Measurements from ENCODE around the gene AFAP1. TPM values are rescaled to one million over a fixed set of nuclear protein-coding genes. Genes with fewer than 3 reads are reported as not detected.

AFAP1 gene
- total RNA-seq, 1 donor from 2014 or later, result 6.7 TPM

- no peak overlapping the region for H3K27ac ChIP-seq
- no peaks in the 10 kb centered on the region for H3F3A ChIP-seq (ENCODE audit: low read depth)
- no peak overlapping the region for H3K27ac Mint-ChIP-seq
- no peak overlapping the region for H3K4me3 ChIP-seq
- H3K4me1 ChIP-seq, result no peaks in the 10 kb centered on the region
- H3K36me3 Mint-ChIP-seq, result no peaks in the 10 kb centered on the region
- H3K9me3 Mint-ChIP-seq, result no peaks in the 10 kb centered on the region
- no peak overlapping the region for H3K4me2 ChIP-seq
- H2AFZ ChIP-seq (replicated peaks), result peak overlapping the region; percentile 39
- no peaks in the 10 kb centered on the region for H3K4me1 Mint-ChIP-seq
- H3K9me3 ChIP-seq (ENCODE audit: low read depth), result no peaks in the 10 kb centered on the region
- no peaks in the 10 kb centered on the region for H3K36me3 ChIP-seq
- H3K27me3 Mint-ChIP-seq (ENCODE audit: insufficient read depth, low read depth), result peaks cover 8% of the 10 kb centered on the region
- H4K20me1 ChIP-seq (ENCODE audit: low read depth), result no peaks in the 10 kb centered on the region
- DNase-seq (ENCODE audit: low spot score), result no peak
- no peaks in the 10 kb centered on the region for H3K79me2 ChIP-seq (ENCODE audit: low read depth)
- no peak for TF ChIP-seq EZH2phosphoT487 (IDR thresholded peaks at IDR 0.05)
- TF ChIP-seq EZH2 (IDR thresholded peaks at IDR 0.05), result no peak
- H3K27me3 ChIP-seq, result no peaks in the 10 kb centered on the region
- no peak overlapping the region for H3K9ac ChIP-seq
- no peak overlapping the region for H3K4me3 Mint-ChIP-seq
These were observed 39.4 kb upstream of the AFAP1 start for GRCh38 chr4:7978907-7979651.

GRCh38 chr4:7978489-7978888, 38.8 kb upstream of the AFAP1 start:
- Mint-ChIP-seq H3K9me3 (no peaks in the 10 kb centered on the region), H3K27me3 (ENCODE audit: insufficient read depth, low read depth) (peaks cover 8% of the 10 kb centered on the region), H3K4me1 (peaks cover under 1% of the 10 kb centered on the region), H3K36me3 (no peaks in the 10 kb centered on the region), H3K4me3 (no peak overlapping the region), H3K27ac (no peak overlapping the region)
- no peak overlapping the region for H3K9ac ChIP-seq
- no peaks in the 10 kb centered on the region for H3F3A ChIP-seq (ENCODE audit: low read depth)
- H3K79me2 ChIP-seq (ENCODE audit: low read depth), result no peaks in the 10 kb centered on the region
- H3K9me3 ChIP-seq (ENCODE audit: low read depth), result no peaks in the 10 kb centered on the region
- H3K4me2 ChIP-seq, result no peak overlapping the region
- H2AFZ ChIP-seq (replicated peaks), result no peak overlapping the region
- H3K27me3 ChIP-seq, result no peaks in the 10 kb centered on the region
- no peaks in the 10 kb centered on the region for H3K36me3 ChIP-seq
- H3K4me1 ChIP-seq, result no peaks in the 10 kb centered on the region
- TF ChIP-seq EZH2 (IDR thresholded peaks at IDR 0.05) (no peak), CTCF (IDR thresholded peaks at IDR 0.05) (no peak), EZH2phosphoT487 (IDR thresholded peaks at IDR 0.05) (no peak)
- no peak overlapping the region for H3K4me3 ChIP-seq
- H4K20me1 ChIP-seq (ENCODE audit: low read depth), result no peaks in the 10 kb centered on the region
- H3K27ac ChIP-seq, result no peak overlapping the region
- DNase-seq (ENCODE audit: low spot score), result no peak

- Histone ChIP-seq H3F3A (ENCODE audit: low read depth) (no peaks in the 10 kb centered on the region), H3K9me3 (ENCODE audit: low read depth) (no peaks in the 10 kb centered on the region), H2AFZ (replicated peaks) (no peak overlapping the region), H3K4me2 (no peak overlapping the region), H3K4me1 (no peaks in the 10 kb centered on the region), H3K9ac (no peak overlapping the region), H3K4me3 (no peak overlapping the region), H3K79me2 (ENCODE audit: low read depth) (no peaks in the 10 kb centered on the region), H3K36me3 (no peaks in the 10 kb centered on the region), H3K27ac (no peak overlapping the region), H4K20me1 (ENCODE audit: low read depth) (no peaks in the 10 kb centered on the region), H3K27me3 (no peaks in the 10 kb centered on the region)
- Mint-ChIP-seq H3K27ac (peak overlapping the region; percentile 7), H3K9me3 (no peaks in the 10 kb centered on the region), H3K4me1 (peaks cover 8% of the 10 kb centered on the region), H3K4me3 (no peak overlapping the region), H3K36me3 (no peaks in the 10 kb centered on the region), H3K27me3 (ENCODE audit: insufficient read depth, low read depth) (peaks cover 8% of the 10 kb centered on the region)
- no peak for DNase-seq (ENCODE audit: low spot score)
- no peak for TF ChIP-seq EZH2 (IDR thresholded peaks at IDR 0.05)
- no peak for TF ChIP-seq CTCF (IDR thresholded peaks at IDR 0.05)
- no peak for TF ChIP-seq EZH2phosphoT487 (IDR thresholded peaks at IDR 0.05)
These were observed 37.0 kb upstream of the AFAP1 start for GRCh38 chr4:7976634-7977033.

- Histone ChIP-seq H3K4me1 (no peaks in the 10 kb centered on the region), H2AFZ (replicated peaks) (no peak overlapping the region), H3K27me3 (no peaks in the 10 kb centered on the region), H3K9ac (no peak overlapping the region), H3F3A (ENCODE audit: low read depth) (no peaks in the 10 kb centered on the region), H3K4me3 (no peak overlapping the region), H3K27ac (no peak overlapping the region), H3K79me2 (ENCODE audit: low read depth) (no peaks in the 10 kb centered on the region), H3K9me3 (ENCODE audit: low read depth) (no peaks in the 10 kb centered on the region), H3K36me3 (no peaks in the 10 kb centered on the region), H3K4me2 (no peak overlapping the region), H4K20me1 (ENCODE audit: low read depth) (no peaks in the 10 kb centered on the region)
- Mint-ChIP-seq H3K4me1 (peaks cover 8% of the 10 kb centered on the region), H3K4me3 (no peak overlapping the region), H3K9me3 (no peaks in the 10 kb centered on the region), H3K36me3 (no peaks in the 10 kb centered on the region), H3K27ac (no peak overlapping the region), H3K27me3 (ENCODE audit: insufficient read depth, low read depth) (peaks cover 8% of the 10 kb centered on the region)
- DNase-seq (ENCODE audit: low spot score), result no peak
- TF ChIP-seq CTCF (IDR thresholded peaks at IDR 0.05) (no peak), EZH2phosphoT487 (IDR thresholded peaks at IDR 0.05) (no peak), EZH2 (IDR thresholded peaks at IDR 0.05) (no peak)
These were observed 36.4 kb upstream of the AFAP1 start for GRCh38 chr4:7976025-7976424.

Data from neural progenitor cell (in vitro differentiated cells).